ENCODE results near the gene XXYLT1. TPM values are rescaled to one million over a fixed set of nuclear protein-coding genes. Genes with fewer than 3 reads are reported as not detected.
"Not testable (repeated sequence)": the region's sequence is repeated elsewhere in the genome, so short reads cannot be mapped to it uniquely, and the experiment has no call there.

Gene XXYLT1
- total and polyA plus RNA-seq, 10 of the 15 experiments (the other 5 are each of a cell fraction or from before 2014, with no cell fraction given): 1.2 to 14.2 (median 9.3) TPM

DNA sequence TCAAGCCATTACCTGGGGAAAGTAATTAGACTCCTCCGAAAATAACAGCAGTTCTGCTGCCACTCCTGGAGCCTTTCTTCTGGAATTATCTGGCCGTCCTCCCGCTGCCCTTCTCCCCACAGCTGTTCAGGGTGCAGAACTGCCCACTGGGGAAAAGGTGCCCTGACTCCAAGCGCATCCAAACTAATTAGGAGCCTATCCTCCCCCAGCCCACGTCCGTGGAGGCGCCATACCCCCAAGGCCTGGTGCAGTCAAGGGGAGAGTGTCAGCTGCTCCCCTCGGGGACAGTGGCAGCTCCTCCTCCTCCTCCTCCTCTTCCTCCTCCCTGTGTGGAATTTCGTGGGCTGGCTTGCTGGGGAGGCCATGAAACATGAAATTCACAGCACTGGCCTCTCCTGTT, 177.2 kb downstream of the XXYLT1 start (continued):
- TF ChIP-seq RAD21 (IDR thresholded peaks at IDR 0.05; ENCODE audit: insufficient read depth, low read depth, low read length) (no peak), BRCA1 (IDR thresholded peaks at IDR 0.05; ENCODE audit: low read depth, low read length) (no peak)
- TF ChIP-seq, protein P1, sequence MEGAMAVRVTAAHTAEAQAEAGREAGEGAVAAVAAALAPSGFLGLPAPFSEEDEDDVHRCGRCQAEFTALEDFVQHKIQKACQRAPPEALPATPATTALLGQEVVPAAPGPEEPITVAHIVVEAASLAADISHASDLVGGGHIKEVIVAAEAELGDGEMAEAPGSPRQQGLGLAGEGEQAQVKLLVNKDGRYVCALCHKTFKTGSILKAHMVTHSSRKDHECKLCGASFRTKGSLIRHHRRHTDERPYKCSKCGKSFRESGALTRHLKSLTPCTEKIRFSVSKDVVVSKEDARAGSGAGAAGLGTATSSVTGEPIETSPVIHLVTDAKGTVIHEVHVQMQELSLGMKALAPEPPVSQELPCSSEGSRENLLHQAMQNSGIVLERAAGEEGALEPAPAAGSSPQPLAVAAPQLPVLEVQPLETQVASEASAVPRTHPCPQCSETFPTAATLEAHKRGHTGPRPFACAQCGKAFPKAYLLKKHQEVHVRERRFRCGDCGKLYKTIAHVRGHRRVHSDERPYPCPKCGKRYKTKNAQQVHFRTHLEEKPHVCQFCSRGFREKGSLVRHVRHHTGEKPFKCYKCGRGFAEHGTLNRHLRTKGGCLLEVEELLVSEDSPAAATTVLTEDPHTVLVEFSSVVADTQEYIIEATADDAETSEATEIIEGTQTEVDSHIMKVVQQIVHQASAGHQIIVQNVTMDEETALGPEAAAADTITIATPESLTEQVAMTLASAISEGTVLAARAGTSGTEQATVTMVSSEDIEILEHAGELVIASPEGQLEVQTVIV (IDR thresholded peaks at IDR 0.05; ENCODE audit: borderline replicate concordance, partially characterized antibody): no peak

DNA sequence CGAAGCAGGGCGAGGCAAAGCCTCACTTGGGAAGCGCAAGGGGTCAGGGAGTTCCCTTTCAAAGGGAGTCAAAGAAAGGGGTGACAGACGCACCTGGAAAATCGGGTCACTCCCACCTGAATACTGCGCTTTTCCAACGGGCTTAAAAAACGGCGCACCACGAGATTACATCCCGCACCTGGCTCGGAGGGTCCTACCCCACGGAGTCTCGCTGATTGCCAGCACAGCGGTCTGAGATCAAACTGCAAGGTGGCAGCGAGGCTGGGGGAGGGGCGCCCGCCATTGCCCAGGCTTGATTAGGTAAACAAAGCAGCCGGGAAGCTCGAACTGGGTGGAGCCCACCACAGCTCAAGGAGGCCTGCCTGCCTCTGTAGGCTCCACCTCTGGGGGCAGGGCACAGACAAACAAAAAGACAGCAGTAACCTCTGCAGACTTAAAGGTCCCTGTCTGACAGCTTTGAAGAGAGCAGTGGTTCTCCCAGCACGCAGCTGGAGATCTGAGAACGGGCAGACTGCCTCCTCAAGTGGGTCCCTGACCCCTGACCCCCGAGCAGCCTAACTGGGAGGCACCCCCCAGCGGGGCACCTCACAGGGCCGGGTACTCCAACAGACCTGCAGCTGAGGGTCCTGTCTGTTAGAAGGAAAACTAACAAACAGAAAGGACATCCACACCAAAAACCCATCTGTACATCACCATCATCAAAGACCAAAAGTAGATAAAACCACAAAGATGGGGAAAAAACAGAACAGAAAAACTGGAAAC, 182.9 kb downstream of the XXYLT1 start:
- FAIRE-seq; H3K4me3 ChIP-seq; SMC1A ChIA-PET (ENCODE audit: uncharacterized antibody, unreplicated experiment); in situ Hi-C loops (cut with MboI); H3K4me2 ChIP-seq (ENCODE audit: control insufficient read depth, insufficient read depth); H3K27me3 ChIP-seq (replicated peaks in 1 of 2; ENCODE audit: control insufficient read depth in 2 of 2, insufficient read depth in 2 of 2, low read length in 1 of 2); H3K9ac ChIP-seq (ENCODE audit: control insufficient read depth, insufficient read depth, low read length); H4K20me1 ChIP-seq (ENCODE audit: control insufficient read depth, insufficient read depth); ATAC-seq; H3K79me2 ChIP-seq (ENCODE audit: control insufficient read depth, insufficient read depth, low read length); CTCF ChIA-PET; H3K27ac ChIP-seq (ENCODE audit: control insufficient read depth, insufficient read depth); RAD21 ChIA-PET (ENCODE audit: unreplicated experiment); H2AFZ ChIP-seq (ENCODE audit: control insufficient read depth, low read depth, low read length); H3K4me1 ChIP-seq (ENCODE audit: control insufficient read depth, insufficient read depth, low read length); DNase-seq (ENCODE audit: low read depth, low spot score); POLR2A ChIA-PET; intact Hi-C loops (cut with micrococcal nuclease; ENCODE audit: unreplicated experiment); H3K9me3 ChIP-seq (replicated peaks; ENCODE audit: control insufficient read depth, insufficient read depth, low read length); BruUV-seq (replicated peaks); H3K36me3 ChIP-seq (ENCODE audit: control insufficient read depth in 2 of 2, insufficient read depth in 2 of 2, low read length in 1 of 2): not testable (repeated sequence)
- WGBS (ENCODE audit: insufficient coverage, insufficient replicate concordance, low lambda C conversion rate, missing lambda C conversion rate): 73% methylated on average over 19 of the region's 25 CpGs
